Fibroblast of the aortic adventitia (primary cell): ENCODE measurements around the gene LRP8. TPM values are rescaled to one million over a fixed set of nuclear protein-coding genes. Genes with fewer than 3 reads are reported as not detected.

Experiments used
- DNase-seq: peaks from one replicate; pipeline ENCODE4 v3.0.0-alpha.2; 2010; ENCODE audit warnings: low read depth
- H3K4me3 ChIP-seq: 2 replicates; pipeline ENCODE4 v1.5.1; 2011; ENCODE audit warnings: low read depth, mild to moderate bottlenecking, control low read depth, low read length, moderate library complexity
- CTCF ChIP-seq: IDR thresholded peaks from 2 replicates; pipeline ENCODE4 v1.5.1; 2011; ENCODE audit warnings: mild to moderate bottlenecking, low read length, control low read depth, inconsistent platforms; ENCODE audit not compliant: insufficient read depth
- total RNA-seq: library from RNA; depleted of rRNA; stranded (reverse); fragments of >200 nt; gene quantifications from 2 replicates; pipeline ENCODE4 v1.2.3, GENCODE V29; 2012; ENCODE audit warnings: low replicate concordance

LRP8 gene
- total RNA-seq, 1 donor = 13.6 TPM

DNA sequence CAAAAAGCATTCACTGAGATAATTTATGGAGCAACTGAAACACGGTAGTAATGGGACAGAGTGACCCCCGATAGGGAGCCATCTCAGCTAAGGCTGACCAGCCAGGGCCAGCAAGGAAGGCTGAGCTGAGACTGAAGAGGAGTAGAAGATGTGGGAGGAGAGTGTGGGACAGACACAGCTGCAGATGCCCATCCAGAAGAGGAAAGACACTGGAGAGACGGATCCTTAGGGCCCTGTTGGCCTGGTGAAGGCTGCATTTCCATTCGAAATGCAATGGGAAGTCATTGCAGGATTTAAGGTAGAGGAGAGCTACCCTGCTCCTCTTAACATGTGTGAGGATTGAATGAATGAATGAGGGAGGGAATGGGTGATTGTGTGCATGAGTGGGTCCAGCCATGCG lies 44.0 kb upstream of the LRP8 start:
- no peak for DNase-seq
- no peak for TF ChIP-seq CTCF
- no peak overlapping the region for H3K4me3 ChIP-seq

DNA sequence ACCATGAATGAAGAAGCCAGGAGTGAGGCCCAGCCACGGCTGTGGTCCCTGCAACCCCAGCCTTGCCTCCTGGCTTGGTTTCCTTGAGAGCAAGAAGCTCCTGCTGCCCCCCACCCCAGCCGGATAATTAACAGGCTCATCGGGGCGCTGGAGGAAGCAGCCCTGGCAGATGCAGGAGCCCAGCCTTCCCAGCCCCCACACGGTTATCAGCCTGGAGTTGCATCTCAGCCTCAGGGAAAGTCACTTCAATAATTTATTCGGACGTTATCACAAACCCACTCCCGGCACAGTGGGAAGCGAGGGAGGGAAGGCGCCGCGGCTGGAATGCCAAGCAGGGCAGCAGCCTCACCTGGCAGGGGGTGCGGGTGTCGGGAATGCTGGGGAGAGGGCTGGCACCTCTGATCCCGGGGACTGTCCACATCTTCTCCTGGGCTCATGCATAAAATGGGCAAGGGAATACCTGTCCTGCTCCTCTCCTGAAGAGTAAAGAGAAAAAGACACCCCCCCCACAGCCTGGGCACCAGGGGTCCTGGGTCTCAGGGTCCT lies 43.3 kb upstream of the LRP8 start:
- TF ChIP-seq CTCF = no peak
- no peak for DNase-seq
- no peak overlapping the region for H3K4me3 ChIP-seq

DNA sequence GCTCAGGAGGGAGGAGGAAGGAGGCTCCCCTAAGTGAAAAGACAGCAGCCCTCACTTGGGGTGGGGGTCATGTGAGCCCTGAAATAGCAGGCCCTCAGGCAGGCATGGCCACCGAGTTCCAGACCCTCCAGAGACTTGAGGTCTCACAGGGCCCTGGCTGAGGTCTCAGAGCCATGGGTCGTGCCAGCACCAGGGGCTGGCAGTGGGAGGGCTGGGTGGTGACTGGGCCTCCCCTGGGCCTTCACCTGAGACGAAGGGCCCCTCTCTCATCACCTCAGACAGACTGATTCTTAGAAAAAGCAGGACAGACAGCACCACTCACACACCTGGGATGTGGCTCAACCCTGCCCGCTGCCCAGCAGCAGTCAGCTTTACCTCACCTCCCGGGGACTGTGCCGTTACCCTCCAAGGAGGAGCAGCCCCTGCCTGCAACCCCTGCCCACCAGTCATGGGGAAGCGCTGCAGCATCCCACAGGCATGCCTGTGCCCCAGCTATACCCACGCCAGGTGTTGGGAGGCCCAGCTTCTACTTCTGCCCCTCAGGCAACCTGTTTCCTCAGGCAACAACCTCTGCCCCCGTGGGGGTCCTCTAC lies 42.6 kb upstream of the LRP8 start:
- H3K4me3 ChIP-seq = no peak overlapping the region
- DNase-seq = no peak
- no peak for TF ChIP-seq CTCF

GRCh38 chr1:53369761-53370160 lies 41.9 kb upstream of the LRP8 start:
- no peak for DNase-seq
- no peak for TF ChIP-seq CTCF
- H3K4me3 ChIP-seq = no peak overlapping the region

- TF ChIP-seq CTCF = no peak
- H3K4me3 ChIP-seq = no peak overlapping the region
- DNase-seq = no peak
Observed at GRCh38 chr1:53369034-53369750, 41.3 kb upstream of the LRP8 start.

DNA sequence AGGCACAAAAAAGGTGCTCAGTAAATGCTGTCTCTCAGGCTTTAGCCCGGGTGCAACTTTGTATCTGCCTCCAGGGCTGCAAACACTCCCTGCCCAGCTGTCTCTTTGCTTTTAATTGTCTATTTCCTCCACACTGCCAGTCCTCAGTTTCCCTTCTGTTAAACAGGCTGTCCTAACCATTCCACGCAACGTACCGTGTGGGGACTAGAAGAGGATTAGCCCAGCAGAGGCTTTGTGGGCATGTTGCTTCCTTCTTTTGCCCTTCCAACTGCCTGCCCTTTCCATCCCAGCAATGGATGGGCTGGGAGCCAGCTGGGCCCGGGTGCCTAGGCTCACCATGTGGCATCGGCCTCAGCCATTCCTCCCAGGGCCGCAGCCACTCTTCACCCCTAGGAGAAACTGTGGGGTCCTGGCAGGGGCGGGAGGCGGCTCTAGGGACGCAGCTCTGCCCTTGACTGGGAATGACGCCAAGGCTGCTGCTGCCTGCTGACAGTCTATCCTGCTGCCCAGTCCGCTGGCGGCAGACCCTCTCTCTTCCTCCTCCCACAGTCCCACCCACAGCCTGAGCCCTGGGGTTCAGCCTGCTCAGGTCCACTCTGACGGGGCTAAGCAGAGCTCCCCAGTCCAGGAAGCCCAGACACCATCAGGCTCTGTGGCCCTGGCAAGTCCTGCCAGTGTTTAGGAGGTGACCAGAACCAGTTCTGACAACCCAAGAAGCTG lies 40.6 kb upstream of the LRP8 start:
- no peak overlapping the region for H3K4me3 ChIP-seq
- TF ChIP-seq CTCF = no peak
- no peak for DNase-seq
